GM12874 (cell line): Measurements from ENCODE around the gene SLC9C1.
A peak's percentile ranks its signal among the peaks of the same experiment; 100 is the strongest.

Experiments
- TF ChIP-seq, protein P1 (sequence below): IDR thresholded peaks from 2 replicates; pipeline ENCODE4 v1.5.1; 2011; ENCODE audit warnings: low read depth, mild to moderate bottlenecking, control low read depth, low read length, moderate library complexity; ENCODE audit not compliant: insufficient read depth

SLC9C1 gene

GRCh38 chr3:112334691-112335433 is 40.8 kb upstream of the SLC9C1 start:
- TF ChIP-seq, protein P1, sequence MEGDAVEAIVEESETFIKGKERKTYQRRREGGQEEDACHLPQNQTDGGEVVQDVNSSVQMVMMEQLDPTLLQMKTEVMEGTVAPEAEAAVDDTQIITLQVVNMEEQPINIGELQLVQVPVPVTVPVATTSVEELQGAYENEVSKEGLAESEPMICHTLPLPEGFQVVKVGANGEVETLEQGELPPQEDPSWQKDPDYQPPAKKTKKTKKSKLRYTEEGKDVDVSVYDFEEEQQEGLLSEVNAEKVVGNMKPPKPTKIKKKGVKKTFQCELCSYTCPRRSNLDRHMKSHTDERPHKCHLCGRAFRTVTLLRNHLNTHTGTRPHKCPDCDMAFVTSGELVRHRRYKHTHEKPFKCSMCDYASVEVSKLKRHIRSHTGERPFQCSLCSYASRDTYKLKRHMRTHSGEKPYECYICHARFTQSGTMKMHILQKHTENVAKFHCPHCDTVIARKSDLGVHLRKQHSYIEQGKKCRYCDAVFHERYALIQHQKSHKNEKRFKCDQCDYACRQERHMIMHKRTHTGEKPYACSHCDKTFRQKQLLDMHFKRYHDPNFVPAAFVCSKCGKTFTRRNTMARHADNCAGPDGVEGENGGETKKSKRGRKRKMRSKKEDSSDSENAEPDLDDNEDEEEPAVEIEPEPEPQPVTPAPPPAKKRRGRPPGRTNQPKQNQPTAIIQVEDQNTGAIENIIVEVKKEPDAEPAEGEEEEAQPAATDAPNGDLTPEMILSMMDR, result no peak

- TF ChIP-seq, protein P1, result no peak
Observed at GRCh38 chr3:112333381-112334317, 39.6 kb upstream of the SLC9C1 start.

DNA sequence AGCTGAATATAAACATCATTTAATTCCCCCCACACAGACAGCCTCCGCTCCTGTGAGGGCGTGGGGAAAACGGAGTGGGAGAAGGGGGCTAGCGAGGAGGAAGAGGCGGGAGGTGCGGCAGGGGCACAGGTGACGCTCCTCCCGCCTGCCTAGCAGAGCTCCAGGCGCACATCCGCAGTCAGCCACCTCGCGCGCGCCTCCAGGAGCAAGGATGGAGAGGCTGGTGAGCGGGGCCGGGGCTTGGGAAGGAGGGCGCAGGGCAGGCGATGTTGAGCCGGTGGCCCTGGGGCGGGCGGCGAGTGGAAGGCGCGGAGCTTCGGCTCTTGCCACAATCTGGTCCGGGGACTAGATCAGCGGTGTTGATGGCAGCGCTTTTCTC is 39.0 kb upstream of the SLC9C1 start, which contains the start of gene CD200:
TSS of gene CD200 (plus strand) at position 155 of the 379 bp plus-strand sequence. CDS start at position 212, 57 bp downstream.
- TF ChIP-seq, protein P1, result no peak

GRCh38 chr3:112331851-112332250 is 37.8 kb upstream of the SLC9C1 start:
- TF ChIP-seq, protein P1, result no peak

DNA sequence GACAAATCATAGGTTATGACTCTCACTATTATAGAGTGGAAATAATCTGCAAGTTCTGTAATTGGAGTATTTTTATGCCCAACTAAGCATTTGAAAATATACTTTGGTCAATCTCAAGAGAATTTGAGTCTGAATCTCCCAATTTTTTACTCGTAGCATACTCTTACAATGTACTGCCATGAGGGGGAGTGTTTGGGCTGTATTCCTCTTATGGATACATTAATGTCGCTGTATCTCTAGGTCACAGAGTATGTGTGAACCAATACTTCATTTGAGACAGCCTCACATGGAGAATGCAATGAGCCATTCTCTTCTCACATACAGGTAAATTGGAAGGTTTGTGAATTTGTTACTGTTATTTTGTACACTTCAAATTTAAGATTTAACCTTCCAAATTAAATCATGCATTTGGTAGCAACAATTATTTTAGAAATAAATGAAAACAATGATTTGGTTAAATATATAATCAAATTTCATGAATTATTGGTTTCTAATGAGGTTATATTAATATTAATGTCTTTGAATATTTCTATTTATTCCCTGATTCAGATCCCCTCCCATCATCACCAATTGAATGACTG is 33.4 kb upstream of the SLC9C1 start:
- TF ChIP-seq, protein P1, result peak; percentile 48

DNA sequence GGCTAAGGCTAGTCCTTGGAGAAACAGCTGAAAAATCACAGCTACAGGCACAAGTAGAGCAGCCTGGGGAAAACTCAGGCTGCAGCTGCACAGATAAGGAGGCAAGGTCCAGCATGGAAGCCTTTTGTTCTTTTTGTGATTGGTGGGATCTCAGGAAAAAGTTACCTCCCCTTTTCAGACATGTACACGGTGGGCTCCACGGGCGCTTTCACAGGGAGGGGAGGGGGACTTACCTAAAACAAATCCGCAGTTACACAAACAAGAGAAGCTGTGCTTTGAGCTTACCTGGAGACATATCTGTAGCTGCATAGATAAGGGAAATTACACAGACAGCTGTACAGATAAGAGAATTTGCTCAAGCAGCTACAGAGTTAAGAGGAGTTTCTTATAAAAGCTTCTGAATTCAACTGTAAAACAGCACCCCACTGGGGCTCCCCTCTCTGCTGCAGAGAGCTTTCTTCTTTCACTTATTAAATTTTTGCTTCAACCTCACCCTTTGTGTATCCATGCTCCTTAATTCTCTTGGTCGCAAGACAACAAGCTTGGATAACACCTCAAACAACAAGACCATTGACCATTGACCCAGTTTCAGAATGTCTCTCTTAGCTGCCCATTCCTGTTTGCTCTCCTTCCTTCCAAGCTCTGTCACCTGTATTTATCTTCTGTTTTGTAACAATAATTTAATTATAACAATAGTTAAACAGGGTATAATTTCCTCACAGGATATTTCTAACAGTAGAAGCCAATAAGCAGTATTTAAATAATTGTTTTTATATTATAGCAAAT is 28.0 kb upstream of the SLC9C1 start:
- TF ChIP-seq, protein P1, result no peak
